HG03095 (cell line): ENCODE measurements around the gene DGKB.

Experiments used
- ATAC-seq: cut with Tn5 transposase; IDR thresholded peaks from one replicate; pipeline ENCODE4 v1.9.1; 2021; ENCODE audit warnings: moderate library complexity; ENCODE audit not compliant: unreplicated experiment

The DGKB gene

DNA sequence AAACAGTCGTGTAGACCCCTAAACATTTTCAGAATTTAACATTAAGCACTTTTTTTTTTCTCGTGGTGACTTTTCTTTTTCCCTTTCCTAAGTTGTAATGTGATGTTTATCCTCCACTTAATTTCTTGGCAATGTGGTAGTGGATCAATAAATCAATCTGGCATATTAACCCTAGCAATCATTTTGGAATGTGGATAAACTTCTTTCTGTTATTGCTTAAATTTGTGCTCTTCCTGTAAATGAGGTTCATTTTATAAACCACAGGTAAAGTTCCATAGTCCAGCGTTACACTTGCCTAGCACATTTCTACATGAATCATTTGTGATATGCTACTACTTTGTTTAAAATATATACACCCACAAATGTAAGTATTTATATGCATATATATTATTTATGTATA, 665.7 kb downstream of the DGKB start:
- ATAC-seq: no peak

DNA sequence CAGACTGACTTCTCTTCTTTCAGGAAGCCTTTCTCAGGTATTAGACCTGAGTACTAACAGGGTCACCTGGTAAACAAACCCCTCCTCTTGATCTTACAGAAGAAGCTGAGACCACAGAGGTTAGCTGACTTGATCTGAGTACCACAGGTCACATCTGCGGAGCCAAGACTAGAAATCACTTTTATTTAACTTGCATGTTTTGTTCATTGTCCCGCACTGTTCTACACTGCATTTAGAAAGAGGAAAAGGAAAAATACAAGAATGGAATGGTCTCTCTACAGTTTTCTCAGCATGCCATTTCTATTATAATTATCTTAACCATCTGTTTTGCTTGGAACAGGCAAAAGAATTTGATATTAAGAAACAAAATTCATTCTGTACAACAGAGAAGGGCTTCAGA, 667.5 kb downstream of the DGKB start:
- ATAC-seq: no peak

GRCh38 chr7:14233868-14234369, 668.6 kb downstream of the DGKB start:
- no peak for ATAC-seq

DNA sequence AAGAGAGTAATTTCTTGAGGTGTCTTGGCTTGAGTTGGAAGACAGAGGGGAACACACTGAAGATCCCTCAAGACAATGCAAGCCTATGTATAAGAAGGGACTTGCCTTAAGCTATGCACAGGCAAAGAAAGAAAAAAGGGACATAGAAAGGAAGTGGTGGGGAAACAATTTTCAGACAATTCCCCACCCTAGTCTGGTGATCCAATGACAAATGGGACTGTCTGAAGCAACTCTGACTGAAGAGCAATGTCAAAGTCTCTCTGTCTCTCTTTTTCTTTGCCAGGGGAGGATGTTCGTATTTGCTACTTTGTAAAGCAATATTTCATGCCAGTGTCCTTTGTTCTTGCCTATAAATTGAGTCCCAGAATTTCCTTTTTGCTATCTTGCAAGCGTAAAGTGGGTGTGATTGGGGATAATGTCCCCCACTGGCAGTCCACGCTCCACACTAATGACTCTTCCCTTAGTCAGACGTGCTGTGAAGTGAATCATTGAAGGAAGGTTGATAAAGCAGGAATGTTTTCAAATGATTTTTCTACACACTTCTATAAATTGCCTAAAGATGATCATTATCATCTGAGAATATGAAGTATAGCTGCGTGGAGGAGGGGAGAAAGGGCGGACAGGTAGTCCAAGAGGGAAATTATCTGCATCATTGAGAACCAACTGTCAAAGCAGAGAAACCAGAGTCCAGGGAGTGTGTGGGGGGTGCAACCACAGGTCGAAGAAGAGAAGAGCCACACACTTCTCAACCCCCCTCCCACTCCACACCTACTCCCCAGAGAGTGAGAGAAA, 669.3 kb downstream of the DGKB start:
- no peak for ATAC-seq

DNA sequence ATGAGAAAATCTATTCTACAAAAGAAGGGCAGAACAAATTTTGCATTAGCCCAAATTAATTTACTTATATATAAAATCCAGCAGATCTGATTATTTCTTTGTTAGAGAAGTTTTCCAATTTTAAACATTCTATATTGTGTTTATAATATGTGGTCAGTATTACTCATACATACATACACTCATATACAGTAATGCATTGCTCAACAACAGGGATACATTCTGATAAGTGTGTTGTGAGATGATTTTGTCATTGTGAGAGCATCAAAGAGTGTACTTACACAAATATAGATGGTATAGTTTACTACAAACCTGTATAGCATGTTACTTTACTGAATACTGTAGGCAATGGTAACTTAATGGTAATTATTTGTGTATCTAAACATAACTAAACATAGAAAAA, 673.5 kb downstream of the DGKB start:
- ATAC-seq: no peak

GRCh38 chr7:14228341-14228740, 674.2 kb downstream of the DGKB start:
- no peak for ATAC-seq

- ATAC-seq: no peak
These were observed 676.4 kb downstream of the DGKB start for GRCh38 chr7:14226126-14226525.

- ATAC-seq: no peak
These were observed 683.4 kb downstream of the DGKB start for GRCh38 chr7:14219125-14219524.

- ATAC-seq: no peak
These were observed 684.2 kb downstream of the DGKB start for GRCh38 chr7:14218338-14218737.

GRCh38 chr7:14209896-14210484, 692.6 kb downstream of the DGKB start:
- no peak for ATAC-seq

DNA sequence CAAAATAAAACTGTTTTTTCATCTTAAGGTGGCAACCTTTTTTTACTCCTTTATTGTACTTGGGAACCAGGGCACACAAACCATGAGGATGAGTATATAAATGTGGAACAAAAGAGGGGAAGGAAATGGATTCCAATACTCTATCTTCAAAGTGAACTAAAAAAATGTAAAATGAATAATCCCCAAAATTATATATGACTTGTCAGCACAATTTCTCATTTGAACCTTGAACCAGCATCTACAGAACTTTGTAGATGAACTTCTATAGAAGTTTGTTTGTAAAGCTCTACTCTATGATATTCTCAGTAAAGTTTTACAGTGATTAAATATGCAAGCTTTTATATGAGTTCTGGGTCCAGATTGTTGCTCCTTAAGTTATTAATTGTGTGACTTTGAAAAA, 694.8 kb downstream of the DGKB start:
- ATAC-seq: no peak

DNA sequence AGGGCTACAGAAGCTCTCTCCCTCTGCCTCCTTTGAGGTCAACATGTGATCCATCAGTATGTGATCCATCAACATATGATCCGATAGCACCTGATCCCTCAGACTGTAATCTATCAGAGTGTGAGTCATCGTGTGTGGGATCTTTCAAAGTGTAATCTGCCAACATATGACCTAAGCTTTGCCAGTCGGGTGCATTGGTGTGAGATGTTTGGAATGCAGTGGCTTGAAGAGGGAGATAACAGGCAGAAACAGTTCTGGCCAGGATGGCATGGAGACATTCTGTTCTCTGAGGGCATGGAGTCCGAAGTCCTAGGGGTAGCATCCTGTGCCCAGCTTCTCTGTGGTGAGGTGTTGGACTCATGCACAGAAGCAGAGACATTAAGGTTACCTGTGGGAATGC, 695.4 kb downstream of the DGKB start:
- ATAC-seq: no peak

- no peak for ATAC-seq
These were observed 696.4 kb downstream of the DGKB start for GRCh38 chr7:14206121-14206520.

DNA sequence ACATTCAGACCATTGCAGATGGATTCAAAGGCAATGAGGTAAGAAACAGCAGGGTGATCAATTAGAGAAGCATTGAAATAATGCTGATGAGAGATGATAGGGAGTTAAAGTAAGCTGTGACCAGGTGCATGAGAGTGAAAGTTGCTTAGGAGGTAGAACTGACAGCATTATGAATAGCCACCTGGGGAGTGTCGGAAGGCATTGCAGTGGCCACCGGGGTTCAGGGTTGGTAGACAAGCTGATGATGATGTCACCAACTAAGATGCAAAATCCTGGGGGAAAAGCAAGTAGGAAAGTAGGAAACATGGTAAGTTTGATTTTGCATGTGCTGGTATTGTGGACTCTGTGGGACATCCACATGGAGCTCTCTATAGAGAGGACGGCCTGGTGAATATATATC, 701.2 kb downstream of the DGKB start:
- no peak for ATAC-seq

DNA sequence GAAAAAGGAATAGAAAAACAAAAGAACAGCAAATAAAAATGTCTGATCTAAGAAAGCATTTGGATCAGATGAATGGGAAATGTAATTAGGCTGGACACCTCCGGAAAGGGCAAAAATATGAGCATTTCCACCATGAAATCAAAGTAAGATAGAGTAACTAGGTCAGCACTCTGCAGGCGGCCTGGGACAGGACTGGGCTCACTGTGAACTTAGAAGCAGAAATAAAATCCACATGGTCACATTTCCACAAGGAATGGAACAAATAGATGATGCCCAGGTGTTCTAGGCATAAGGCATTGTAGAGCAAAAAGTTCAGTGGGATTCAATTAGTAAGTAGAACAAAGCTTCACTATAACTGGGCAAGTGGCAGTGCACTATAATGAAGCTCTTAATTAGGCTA, 703.2 kb downstream of the DGKB start:
- ATAC-seq: no peak

DNA sequence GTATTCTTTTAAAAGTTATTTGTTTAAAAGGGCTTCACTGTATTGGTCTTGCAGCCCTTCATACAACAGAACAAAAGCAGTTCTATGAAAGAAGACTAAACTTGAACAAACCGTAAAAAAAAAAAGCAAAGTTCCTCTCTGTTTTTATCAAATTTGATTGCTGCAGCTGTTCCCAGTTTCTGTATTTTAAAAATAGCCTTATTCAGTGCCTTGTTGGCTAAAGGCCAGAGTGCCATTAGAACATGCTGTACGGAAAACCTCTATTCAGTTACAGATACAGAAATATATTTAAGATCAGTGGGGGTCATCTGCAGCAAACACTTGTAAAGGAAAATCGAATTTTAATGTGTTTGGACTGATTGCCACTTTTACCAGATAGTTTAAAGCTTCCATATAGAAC, 705.3 kb downstream of the DGKB start:
- no peak for ATAC-seq

DNA sequence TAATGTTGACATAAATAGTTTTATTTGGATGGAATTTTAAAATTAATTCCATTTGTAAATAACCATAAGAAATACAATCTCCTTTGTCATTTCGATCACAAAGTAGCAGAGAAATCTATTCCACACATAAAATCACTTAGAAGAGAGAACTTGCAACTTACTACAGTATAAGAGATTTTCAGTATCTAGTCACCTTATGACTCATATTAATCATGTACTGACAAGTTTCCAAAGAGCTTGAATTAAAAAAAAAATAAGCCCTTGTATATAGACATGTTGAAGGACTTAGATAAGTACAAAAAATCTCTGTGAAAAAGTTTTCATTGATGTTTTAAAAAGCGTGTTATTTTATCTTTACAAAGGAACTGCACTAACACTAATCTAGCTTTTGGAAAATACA, 706.0 kb downstream of the DGKB start:
- ATAC-seq: no peak

DNA sequence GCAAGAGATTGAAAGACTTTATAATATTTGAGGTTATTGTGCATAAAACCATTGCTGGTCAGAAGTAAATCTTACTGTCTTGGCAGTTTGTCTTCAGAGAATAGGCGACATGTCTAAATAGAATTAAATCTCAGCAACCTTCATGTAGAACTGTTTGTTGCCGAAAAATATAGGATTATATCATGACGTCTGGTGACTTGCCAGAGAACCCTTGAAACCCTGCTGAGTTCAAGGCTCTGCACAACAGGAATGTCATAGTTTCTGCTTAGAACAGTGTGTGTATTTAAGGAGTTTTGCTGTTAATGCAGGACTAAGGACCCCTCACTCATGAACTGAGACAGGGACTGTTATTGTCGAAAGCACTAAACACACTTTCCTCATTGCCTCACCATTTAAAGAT, 706.7 kb downstream of the DGKB start:
- ATAC-seq: no peak

DNA sequence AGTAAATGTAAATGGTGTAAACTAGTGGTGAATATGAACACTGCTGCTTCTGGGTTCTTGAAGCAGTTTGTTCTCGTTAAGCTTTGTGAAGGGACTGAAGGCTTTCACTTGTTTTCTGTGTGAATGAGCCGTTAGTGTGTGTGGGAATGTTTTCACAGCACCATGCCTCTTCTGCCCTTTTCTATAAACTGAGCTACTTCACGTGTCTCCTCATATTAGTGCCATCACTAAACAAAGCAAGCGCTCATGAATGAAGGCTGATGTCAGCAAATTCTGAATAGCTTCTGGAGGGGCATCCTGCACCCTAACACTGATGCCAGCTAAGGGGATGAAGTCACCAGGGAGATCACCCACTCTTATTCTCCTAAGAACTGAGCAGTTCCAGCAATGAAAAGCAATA, 707.5 kb downstream of the DGKB start:
- ATAC-seq: no peak

DNA sequence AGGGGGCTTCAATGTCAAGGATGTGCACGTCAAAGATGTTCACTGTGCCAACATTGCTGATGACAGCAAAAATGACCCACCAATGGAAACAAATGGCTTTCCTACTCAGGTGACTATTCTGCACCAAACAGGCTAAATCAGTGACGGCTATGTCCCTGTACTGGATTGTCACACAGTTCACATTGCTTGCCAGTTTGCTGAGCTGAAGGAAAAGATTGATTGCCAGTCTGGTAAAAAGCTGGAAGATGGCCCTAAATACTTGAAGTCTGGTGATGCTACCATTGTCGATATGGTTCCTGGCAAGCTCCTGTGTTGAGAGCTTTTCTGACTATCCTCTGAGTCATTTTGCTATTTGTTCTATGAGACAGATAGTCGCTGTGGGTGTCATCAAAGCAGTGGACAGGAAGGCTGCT, 710.9 kb downstream of the DGKB start:
- no peak for ATAC-seq

DNA sequence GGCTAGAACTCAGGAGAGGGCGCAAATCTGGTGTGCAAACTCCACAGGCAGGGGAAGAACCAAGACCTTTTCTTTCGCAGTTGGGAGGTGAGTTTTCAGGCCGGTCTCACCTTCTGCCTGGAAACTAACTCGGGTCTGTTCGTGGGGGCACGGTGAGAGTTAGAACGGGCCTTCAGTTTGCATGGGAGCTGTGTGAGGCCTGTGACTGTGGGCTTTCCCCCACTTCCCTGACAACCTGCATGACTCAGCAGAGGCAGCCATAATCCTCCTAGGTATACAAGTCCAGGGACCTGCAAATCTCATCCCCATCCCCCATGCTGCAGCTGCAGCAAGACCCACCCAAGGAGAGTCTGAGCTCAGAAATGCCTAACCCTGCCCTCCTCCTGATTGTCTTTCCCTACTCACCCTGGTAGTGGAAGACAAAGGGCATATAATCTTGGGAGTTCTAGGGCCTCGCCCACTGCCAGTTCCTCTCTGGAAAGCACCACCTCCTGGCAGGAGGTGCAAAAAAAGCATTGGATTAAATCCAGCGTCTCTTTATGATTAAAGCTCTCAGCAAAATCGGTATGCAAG, 718.2 kb downstream of the DGKB start:
- ATAC-seq: no peak

DNA sequence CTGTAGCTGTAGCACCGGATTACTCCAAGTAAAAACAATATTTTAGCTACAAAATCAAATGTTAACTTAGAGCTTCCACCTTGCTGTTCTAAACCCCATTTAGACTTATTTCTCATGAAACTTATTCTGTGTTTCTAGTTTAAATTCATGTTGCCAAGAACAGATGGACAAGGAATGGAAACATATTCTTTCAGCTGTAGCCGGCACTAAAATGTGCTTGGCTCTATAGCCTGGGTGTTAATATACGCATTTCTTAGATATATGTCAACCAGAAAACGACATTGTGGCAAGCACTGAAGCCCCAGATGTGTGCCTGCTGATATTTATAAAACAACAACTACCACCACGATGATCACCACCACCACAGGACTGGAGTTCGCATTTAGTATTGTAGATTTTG, 722.8 kb downstream of the DGKB start:
- ATAC-seq: no peak
